Ovary (tissue), 3 donors: ENCODE data around the gene POLR2J.

Experiments
- CTCF ChIP-seq, 3 donors: fragments of 450-650 bp in 2 of 3; fragments of 200-600 bp in 1 of 3; IDR thresholded peaks; one replicate each; pipeline versions ENCODE4 v1.5.1 to v1.8.0; 2016 to 2022; ENCODE audit warnings: antibody characterized with exemption in 3 of 3, mild to moderate bottlenecking in 1 of 3
- EP300 ChIP-seq: sonication (generic); formaldehyde crosslinking; IDR thresholded peaks from one replicate; pipeline ENCODE4 v1.6.1; 2017; ENCODE audit warnings: antibody characterized with exemption
- POLR2A ChIP-seq: fragments of 450-650 bp; IDR thresholded peaks from one replicate; pipeline ENCODE4 v1.6.1; 2017; ENCODE audit warnings: antibody characterized with exemption, mild to moderate bottlenecking, moderate library complexity
- donor health status: DM: no; HTN: no; CAD: no.

DNA sequence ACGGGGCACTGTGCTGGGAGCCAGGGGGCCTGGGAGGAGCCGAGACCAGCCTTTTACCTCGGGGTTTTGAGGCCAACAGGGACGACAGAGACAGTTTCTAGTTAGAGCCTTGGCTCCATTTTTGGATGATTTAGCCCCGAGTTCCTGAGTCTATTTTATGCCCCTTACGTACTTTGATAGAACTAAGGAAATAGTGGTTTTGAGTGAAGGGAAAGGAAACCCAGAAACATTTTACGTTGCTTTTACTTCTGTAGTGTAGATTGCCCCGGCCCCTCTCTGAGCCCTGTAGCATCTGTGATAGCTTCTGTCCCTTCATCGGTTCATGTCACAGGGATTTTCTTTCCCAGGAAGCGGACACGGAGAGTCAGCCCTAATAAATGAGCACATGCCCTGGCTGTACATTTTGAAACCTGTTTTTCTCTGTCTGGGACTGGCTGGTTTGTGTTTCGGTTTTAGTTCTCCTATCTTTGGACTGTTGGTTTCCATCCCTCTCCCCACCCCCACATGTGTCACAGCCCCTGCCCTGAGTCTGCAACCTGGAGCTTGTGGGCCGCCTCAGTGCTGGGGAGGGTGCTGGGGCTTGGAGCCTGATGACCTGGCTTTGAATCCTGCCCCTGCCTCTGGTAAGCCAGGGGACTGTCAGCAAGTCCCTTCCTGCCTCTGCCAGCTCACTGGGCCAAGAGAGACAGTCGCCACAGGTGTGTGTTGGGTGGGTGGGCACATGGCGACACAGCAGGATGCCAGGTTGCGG, 52.3 kb downstream of the POLR2J start:
- TF ChIP-seq CTCF (IDR thresholded peaks at IDR 0.05) (no peak), EP300 (no peak), POLR2A (no peak)
